Right lobe of liver (tissue), 4 donors: Measurements from ENCODE around the gene MYL9.

Experiments used
- POLR2A ChIP-seq: fragments of 450-650 bp; IDR thresholded peaks from one replicate; pipeline ENCODE4 v1.6.1; 2017; ENCODE audit warnings: antibody characterized with exemption, mild to moderate bottlenecking
- TF ChIP-seq, protein P1 (sequence below), 4 donors: fragments of 200-600 bp in 3 of 4; fragments of 450-650 bp in 1 of 4; IDR thresholded peaks; one replicate each; pipeline versions ENCODE4 v1.5.1 to v1.8.0; 2016 to 2022; ENCODE audit warnings: antibody characterized with exemption in 4 of 4, mild to moderate bottlenecking in 2 of 4
- donor health status: DM: no; HTN: no; CAD: no.
- donor health status: DM: no; HTN: no; CAD: no.
- donor health status: DM: no; HTN: yes; CAD: no.

DNA sequence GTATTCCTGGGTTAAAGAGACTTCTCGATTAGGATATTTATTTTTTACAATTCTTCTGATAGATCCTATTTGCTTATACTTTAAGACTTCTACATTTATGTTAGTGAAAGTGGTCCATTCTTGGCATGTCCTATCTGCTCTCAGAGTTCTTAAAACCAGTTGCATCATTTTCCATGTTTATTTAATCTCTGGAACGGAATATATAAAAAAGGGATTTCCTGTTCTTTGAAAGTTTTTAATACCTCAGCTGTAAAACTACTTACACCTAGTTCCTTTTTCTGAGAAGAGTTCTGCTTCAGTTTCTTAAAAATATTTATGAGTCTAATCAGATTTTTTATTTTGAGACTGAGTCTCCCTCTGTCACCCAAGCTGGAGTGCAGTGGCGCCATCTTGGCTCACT is 18.0 kb upstream of the MYL9 start:
- TF ChIP-seq, protein P1, sequence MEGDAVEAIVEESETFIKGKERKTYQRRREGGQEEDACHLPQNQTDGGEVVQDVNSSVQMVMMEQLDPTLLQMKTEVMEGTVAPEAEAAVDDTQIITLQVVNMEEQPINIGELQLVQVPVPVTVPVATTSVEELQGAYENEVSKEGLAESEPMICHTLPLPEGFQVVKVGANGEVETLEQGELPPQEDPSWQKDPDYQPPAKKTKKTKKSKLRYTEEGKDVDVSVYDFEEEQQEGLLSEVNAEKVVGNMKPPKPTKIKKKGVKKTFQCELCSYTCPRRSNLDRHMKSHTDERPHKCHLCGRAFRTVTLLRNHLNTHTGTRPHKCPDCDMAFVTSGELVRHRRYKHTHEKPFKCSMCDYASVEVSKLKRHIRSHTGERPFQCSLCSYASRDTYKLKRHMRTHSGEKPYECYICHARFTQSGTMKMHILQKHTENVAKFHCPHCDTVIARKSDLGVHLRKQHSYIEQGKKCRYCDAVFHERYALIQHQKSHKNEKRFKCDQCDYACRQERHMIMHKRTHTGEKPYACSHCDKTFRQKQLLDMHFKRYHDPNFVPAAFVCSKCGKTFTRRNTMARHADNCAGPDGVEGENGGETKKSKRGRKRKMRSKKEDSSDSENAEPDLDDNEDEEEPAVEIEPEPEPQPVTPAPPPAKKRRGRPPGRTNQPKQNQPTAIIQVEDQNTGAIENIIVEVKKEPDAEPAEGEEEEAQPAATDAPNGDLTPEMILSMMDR (IDR thresholded peaks at IDR 0.05) = no peak
- TF ChIP-seq POLR2A = no peak
